NCI-H2107 (cell line): ENCODE results near the gene USB1.

Experiments used
- DNase-seq: peaks from one replicate; lab custom pipeline; 2025; lab: John Stamatoyannopoulos, UW

USB1 gene

GRCh38 chr16:58000706-58001676 is at the start of gene USB1:
USB1 (plus strand) TSS chr16:58001407; CDS start chr16:58001484, 77 bp downstream.
- no peak for DNase-seq

- DNase-seq: no peak
Measured at GRCh38 chr16:57952909-57953308, 48.3 kb upstream of the USB1 start.

GRCh38 chr16:57953857-57954256 is 47.4 kb upstream of the USB1 start:
- DNase-seq: no peak

GRCh38 chr16:57955572-57956188 is 45.5 kb upstream of the USB1 start:
- DNase-seq: no peak

GRCh38 chr16:57956270-57956808 is 44.9 kb upstream of the USB1 start:
- no peak for DNase-seq

GRCh38 chr16:57956924-57957672 is 44.1 kb upstream of the USB1 start:
- no peak for DNase-seq

- no peak for DNase-seq
Measured at GRCh38 chr16:57957673-57958392, 43.4 kb upstream of the USB1 start.

GRCh38 chr16:57958544-57958943 is 42.7 kb upstream of the USB1 start:
- no peak for DNase-seq

- DNase-seq: no peak
Measured at GRCh38 chr16:57959121-57959520, 42.1 kb upstream of the USB1 start.

GRCh38 chr16:57959804-57960203 is 41.4 kb upstream of the USB1 start:
- DNase-seq: no peak

- no peak for DNase-seq
Measured at GRCh38 chr16:57960310-57960709, 40.9 kb upstream of the USB1 start.

GRCh38 chr16:57960826-57961472 is 40.3 kb upstream of the USB1 start:
- DNase-seq: no peak

- no peak for DNase-seq
Measured at GRCh38 chr16:57961538-57961937, 39.7 kb upstream of the USB1 start.

- no peak for DNase-seq
Measured at GRCh38 chr16:57962046-57962445, 39.2 kb upstream of the USB1 start.

- DNase-seq: no peak
Measured at GRCh38 chr16:57962756-57963155, 38.5 kb upstream of the USB1 start.

- no peak for DNase-seq
Measured at GRCh38 chr16:57964157-57964700, 37.0 kb upstream of the USB1 start.

GRCh38 chr16:57966204-57966771 is 34.9 kb upstream of the USB1 start:
- no peak for DNase-seq

GRCh38 chr16:57966986-57967385 is 34.2 kb upstream of the USB1 start:
- DNase-seq: no peak

- no peak for DNase-seq
Measured at GRCh38 chr16:57967916-57968315, 33.3 kb upstream of the USB1 start.

GRCh38 chr16:57969451-57970123 is 31.6 kb upstream of the USB1 start:
- no peak for DNase-seq
